Right renal pelvis (tissue), 4 donors: ENCODE measurements around the gene CPM. TPM values are rescaled to one million over a fixed set of nuclear protein-coding genes. Genes with fewer than 3 reads are reported as not detected.

ENCODE experiments used
- DNase-seq, 4 donors: peaks; one replicate each; pipeline ENCODE4 v3.0.0-alpha.2; 2013; ENCODE audit warnings: low read depth in 4 of 4, low spot score in 3 of 4, missing footprints in 1 of 4
- polyA plus RNA-seq, 4 donors: library from polyadenylated mRNA; unstranded; fragments of 120-200 nt; gene quantifications; one replicate each; pipeline ENCODE4 v1.2.1, GENCODE V29; 2013; ENCODE audit not compliant: insufficient read length in 4 of 4

Gene CPM
- polyA plus RNA-seq, 4 donors: 25.5 to 28.6 (median 27.4) TPM

- no peak for DNase-seq
Observed at GRCh38 chr12:68910128-68910527, 22.8 kb downstream of the CPM start.

DNA sequence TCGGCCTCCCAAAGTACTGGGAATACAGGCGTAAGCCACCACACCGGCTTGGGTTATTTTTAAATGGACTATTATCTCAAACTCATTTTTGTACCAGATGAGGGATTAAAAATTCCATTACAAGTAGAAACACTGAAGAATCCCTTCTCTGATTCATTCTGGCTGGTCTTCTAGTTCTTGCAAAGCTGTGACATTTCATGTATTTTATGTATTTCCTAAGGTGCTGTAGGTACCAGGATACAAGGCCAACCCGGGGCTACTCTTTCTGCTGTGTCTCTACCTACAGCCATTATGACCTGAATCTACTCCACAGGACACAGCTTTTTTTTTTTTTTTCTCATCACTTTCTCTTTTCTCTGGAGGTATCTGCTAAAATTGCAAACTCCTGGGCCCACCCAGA is 24.9 kb downstream of the CPM start:
- DNase-seq: no peak

DNA sequence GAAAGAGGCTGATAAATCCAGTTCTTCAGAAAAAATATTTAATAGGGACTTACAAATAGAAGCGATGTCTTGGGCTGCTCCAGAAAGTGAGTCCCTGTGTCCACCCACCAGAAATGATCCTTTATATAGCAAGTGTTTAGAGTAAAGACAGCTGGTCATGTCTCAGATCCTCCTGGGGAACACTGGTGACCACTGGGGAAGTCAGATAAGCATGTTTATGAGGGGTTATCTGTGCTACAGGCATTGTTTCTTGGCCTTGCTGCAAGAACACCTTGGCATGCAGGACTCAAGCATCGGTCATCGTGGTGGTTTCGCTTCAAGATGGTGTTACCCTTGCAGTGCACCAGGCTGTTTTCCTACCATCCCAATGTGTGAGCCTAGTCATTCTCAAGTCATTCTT is 27.2 kb downstream of the CPM start:
- no peak for DNase-seq

DNA sequence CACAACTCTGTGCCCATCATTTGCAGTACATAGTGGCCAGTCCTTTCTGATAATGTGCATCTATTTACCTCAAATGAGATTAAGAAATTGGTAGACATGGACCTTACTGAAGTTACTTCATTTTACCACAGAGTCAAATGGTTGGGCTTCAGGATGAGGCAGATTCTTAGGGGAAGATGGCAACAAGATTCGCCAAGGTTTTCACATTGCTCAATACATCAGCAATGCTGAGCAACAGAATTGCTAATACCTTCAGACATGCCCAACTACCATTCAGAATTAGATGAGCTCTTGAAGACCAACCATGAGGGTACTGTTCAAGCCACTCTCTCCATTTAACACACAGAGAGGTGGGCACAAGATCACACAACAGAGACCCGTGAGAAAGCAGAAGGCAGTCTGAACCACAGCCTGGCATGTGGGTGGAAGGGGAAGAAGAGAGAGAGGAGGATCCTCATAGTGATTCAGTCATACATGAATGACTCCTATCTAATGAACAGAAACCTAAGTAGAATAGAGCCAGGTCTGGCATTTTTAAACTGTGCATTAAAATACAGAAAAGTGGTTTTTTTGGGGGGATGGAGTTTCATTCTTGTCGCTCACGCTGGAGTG is 28.5 kb downstream of the CPM start:
- DNase-seq: no peak

DNA sequence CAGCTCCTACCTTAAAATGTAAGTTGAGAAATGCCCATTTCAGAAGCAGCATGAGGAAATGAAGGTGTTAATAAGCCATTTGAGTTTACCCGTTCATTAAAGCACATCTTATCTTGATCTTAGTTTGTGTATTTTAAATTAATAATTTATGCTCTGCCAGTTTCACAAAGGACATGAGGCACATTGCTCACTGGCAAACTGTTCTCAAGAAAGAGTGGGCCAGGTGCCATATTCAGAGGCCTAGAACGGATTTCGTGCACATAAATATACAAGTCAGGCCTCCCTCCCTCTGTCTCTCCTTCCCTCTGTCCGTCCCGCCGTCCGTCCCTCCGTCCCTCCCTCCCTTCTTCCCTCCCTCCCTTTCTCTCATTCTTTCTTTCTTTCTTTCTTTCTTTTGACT is 29.5 kb downstream of the CPM start:
- DNase-seq: no peak

- no peak for DNase-seq
Observed at GRCh38 chr12:68901551-68901950, 31.4 kb downstream of the CPM start.

DNA sequence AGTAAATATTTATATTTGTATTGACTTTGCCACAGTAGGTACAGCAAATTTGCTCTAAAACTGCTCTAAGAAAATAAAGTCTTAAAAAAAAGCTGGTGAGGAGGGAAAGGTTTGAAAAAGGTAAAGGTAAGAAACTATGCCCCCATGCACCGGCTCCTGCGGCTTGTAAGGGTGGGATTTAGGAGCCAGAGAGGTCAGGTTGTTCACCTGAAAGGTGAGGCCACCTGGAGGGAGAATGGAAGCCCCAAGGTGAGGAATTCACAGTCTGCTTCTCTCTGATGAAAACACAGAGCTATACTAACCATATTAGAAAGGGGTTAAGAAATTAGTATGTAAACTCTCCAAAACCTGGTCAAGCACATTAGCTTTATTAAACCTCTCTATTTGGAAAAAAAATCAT is 31.8 kb downstream of the CPM start:
- DNase-seq: no peak

DNA sequence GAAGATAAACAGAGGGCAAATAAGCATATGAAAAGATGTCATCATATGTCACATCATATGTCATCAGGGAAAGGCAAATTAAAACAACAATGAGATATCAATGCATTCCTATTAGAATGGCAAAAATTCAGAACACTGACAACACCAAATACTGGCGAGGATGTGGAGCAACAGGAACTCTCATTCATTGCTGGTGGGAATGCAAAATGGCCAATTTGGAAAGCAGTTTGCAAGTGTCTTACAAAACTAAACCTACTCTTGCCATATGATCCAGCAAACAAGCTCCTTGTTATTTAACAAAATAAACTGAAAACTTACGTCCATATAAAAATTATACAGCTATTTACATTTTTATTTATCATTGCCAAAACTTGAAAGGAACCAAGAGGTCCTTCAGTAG is 32.7 kb downstream of the CPM start:
- DNase-seq: no peak

- peak in 1 of 4 donors; percentile 14 for DNase-seq
Observed at GRCh38 chr12:68899251-68899771, 33.7 kb downstream of the CPM start.

GRCh38 chr12:68896881-68897540 is 36.0 kb downstream of the CPM start:
- DNase-seq: peak in 1 of 4 donors; percentile 45

GRCh38 chr12:68894276-68894855 is 38.6 kb downstream of the CPM start:
- DNase-seq: no peak

DNA sequence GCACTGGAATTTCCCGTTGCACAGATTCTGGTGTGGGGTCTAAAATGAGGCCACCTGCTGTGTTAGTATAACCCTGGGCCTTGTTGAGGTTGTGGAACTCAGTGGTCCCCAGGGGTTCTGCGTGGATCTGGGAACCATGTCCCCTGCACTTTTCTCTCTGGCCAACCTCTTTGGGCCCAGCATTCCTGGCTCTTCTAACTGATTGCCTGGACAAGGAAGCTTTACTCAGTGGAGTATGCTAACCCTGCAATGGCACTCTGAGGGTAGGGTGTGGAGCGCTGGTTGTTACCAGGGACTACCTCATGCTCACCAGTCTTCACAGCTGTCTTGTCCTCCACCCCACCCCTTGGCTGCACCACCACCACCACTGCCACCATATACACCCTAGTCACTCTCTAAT is 39.2 kb downstream of the CPM start:
- DNase-seq: no peak

- no peak for DNase-seq
Observed at GRCh38 chr12:68893201-68893600, 39.8 kb downstream of the CPM start.

- DNase-seq: no peak
Observed at GRCh38 chr12:68891141-68891540, 41.8 kb downstream of the CPM start.

- DNase-seq: no peak
Observed at GRCh38 chr12:68890701-68891113, 42.3 kb downstream of the CPM start.

GRCh38 chr12:68888243-68888642 is 44.7 kb downstream of the CPM start:
- no peak for DNase-seq

- DNase-seq: no peak
Observed at GRCh38 chr12:68887641-68888040, 45.3 kb downstream of the CPM start.

DNA sequence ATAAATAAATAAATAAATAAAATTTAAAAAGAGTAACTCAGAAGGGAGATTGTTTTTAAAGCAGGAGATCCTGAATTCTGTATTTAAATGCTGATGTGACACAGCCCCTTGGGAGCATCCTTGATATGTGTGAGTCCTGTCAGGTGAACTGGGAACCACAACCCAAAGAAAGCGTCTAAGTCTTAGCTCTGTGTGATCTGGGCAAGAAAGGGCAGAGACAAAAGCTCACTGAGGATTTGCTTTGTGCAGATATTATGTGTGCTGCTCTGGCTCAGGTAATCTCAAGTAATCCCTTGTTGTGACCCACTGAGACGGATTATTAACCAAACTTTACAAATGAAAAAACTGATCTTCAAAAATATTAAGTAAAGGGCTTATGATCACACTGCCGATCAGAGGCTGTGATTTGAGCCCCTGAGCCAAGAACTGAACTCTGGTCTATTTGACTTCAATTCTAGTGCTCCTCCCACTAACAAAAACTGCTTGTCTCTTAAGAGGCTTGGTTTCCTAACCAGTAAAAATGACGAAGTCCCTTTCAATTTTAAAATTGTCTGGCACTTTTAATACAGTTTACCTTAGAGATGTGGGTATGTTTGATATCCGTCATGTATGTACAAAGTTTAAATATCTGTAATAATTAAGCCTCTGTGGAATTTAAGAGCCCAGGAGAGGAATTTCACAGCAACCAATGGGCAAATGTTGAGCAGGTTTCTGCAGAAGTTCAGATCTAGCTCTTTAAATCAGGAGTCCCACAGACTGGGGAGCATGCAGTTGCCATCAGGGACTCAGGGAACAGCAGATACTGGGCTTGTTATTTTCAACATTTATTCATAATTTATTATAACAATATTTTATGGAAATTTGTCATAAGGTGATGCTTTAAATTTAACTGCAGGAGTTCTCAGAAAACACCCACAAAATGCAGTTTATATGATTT is 46.1 kb downstream of the CPM start:
- no peak for DNase-seq

- no peak for DNase-seq
Observed at GRCh38 chr12:68885381-68885780, 47.6 kb downstream of the CPM start.

GRCh38 chr12:68884251-68884650 is 48.7 kb downstream of the CPM start:
- DNase-seq: no peak

DNA sequence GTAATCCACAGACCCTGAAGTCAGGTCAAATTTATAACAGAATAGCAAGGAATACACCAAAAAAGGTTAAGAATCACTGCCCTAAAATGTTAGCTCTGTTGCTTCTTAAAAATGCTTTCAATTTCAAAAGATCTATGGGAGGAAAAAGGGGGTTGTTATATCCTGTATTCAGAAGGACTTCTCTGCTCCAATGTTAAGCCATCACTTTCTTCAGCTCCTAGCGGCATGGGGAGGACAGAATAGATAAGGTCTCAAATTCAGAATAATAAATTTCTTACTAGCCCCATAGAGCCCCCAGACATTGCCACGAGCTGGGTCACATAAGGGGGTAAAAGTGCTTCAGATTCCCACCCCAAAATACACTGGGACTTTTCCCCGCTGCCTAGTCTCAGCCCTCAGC is 49.8 kb downstream of the CPM start:
- DNase-seq: no peak
